KMS-11 (cell line): ENCODE data around the gene STAP1.

Source experiments
- H2AFZ ChIP-seq: fragments of 200-600 bp; sonication (generic); 2 replicates; pipeline ENCODE4 v1.6.1; 2016; ENCODE audit warnings: antibody characterized with exemption, mixed run types, low read depth
- H3K27ac ChIP-seq: fragments of 200-600 bp; sonication (generic); 2 replicates; pipeline ENCODE4 v1.6.1; 2016; ENCODE audit warnings: mild to moderate bottlenecking, mixed run types
- H3K27me3 ChIP-seq: fragments of 200-600 bp; sonication (generic); 2 replicates; pipeline ENCODE4 v1.6.1; 2017; ENCODE audit warnings: mild to moderate bottlenecking, low read depth, mixed run types, moderate library complexity; ENCODE audit not compliant: insufficient read depth
- H3K36me3 ChIP-seq: fragments of 200-600 bp; sonication (generic); 2 replicates; pipeline ENCODE4 v1.6.1; 2017; ENCODE audit warnings: mild to moderate bottlenecking, mixed run types; ENCODE audit not compliant: insufficient read depth
- H3K4me1 ChIP-seq: fragments of 200-600 bp; sonication (generic); 2 replicates; pipeline ENCODE4 v1.6.1; 2016; ENCODE audit warnings: mild to moderate bottlenecking, low read depth, mixed run types; ENCODE audit not compliant: poor library complexity, severe bottlenecking
- H3K4me2 ChIP-seq: fragments of 200-600 bp; sonication (generic); 2 replicates; pipeline ENCODE4 v1.7.0; 2016; ENCODE audit warnings: mild to moderate bottlenecking, mixed run types
- H3K4me3 ChIP-seq: fragments of 200-600 bp; sonication (generic); IDR thresholded peaks from 2 replicates; pipeline ENCODE4 v1.6.1; 2017; ENCODE audit warnings: low read depth, low read length, mixed read lengths; ENCODE audit not compliant: insufficient read depth
- H3K79me2 ChIP-seq: fragments of 200-600 bp; sonication (generic); 2 replicates; pipeline ENCODE4 v1.6.1; 2016; ENCODE audit warnings: low read depth, mixed run types; ENCODE audit not compliant: insufficient read depth
- H3K9ac ChIP-seq: fragments of 200-600 bp; sonication (generic); 2 replicates; pipeline ENCODE4 v1.6.1; 2016; ENCODE audit warnings: mild to moderate bottlenecking, mixed run types
- H4K20me1 ChIP-seq: fragments of 200-600 bp; sonication (generic); 2 replicates; pipeline ENCODE4 v1.6.1; 2016; ENCODE audit warnings: mild to moderate bottlenecking, mixed run types; ENCODE audit not compliant: insufficient read depth
- CTCF ChIP-seq: fragments of 200-600 bp; sonication (generic); conservative IDR thresholded peaks from 2 replicates; pipeline ENCODE4 v1.6.1; 2017; ENCODE audit warnings: low read depth, mild to moderate bottlenecking, antibody characterized with exemption, low read length, moderate library complexity, mixed read lengths

Gene STAP1

GRCh38 chr4:67533112-67533511, 25.4 kb upstream of the STAP1 start:
- Histone ChIP-seq H3K4me1 (no peaks in the 10 kb centered on the region), H3K36me3 (no peaks in the 10 kb centered on the region; the same call in 1 of the 2 replicates), H3K4me2 (no peak overlapping the region), H3K27me3 (no peaks in the 10 kb centered on the region), H3K27ac (no peak overlapping the region), H2AFZ (no peak overlapping the region), H4K20me1 (no peaks in the 10 kb centered on the region), H3K79me2 (peaks cover 7% of the 10 kb centered on the region; the same call in 1 of the 2 replicates), H3K9ac (no peak overlapping the region), H3K4me3 (no peak overlapping the region)
- no peak for TF ChIP-seq CTCF

- Histone ChIP-seq H3K4me1 (no peaks in the 10 kb centered on the region), H3K9ac (no peak overlapping the region), H2AFZ (no peak overlapping the region), H3K36me3 (no peaks in the 10 kb centered on the region; the same call in 1 of the 2 replicates), H3K27me3 (no peaks in the 10 kb centered on the region), H3K79me2 (no peaks in the 10 kb centered on the region), H3K4me3 (no peak overlapping the region), H4K20me1 (no peaks in the 10 kb centered on the region), H3K4me2 (no peak overlapping the region), H3K27ac (no peak overlapping the region)
- no peak for TF ChIP-seq CTCF
Observed at GRCh38 chr4:67535280-67535840, 23.2 kb upstream of the STAP1 start.

GRCh38 chr4:67539830-67540229, 18.7 kb upstream of the STAP1 start:
- no peaks in the 10 kb centered on the region for H3K27me3 ChIP-seq
- no peaks in the 10 kb centered on the region; the same call in 1 of the 2 replicates for H3K36me3 ChIP-seq
- no peak overlapping the region for H2AFZ ChIP-seq
- TF ChIP-seq CTCF: no peak
- no peak overlapping the region for H3K4me2 ChIP-seq
- no peak overlapping the region for H3K27ac ChIP-seq
- no peak overlapping the region for H3K4me3 ChIP-seq
- peaks cover 14% of the 10 kb centered on the region for H3K4me1 ChIP-seq
- H3K9ac ChIP-seq: no peak overlapping the region
- H4K20me1 ChIP-seq: no peaks in the 10 kb centered on the region
- peaks cover 24% of the 10 kb centered on the region for H3K79me2 ChIP-seq

GRCh38 chr4:67542076-67542475, 16.5 kb upstream of the STAP1 start:
- H3K4me3 ChIP-seq: no peak overlapping the region
- peaks cover 24% of the 10 kb centered on the region for H3K4me1 ChIP-seq
- H2AFZ ChIP-seq: no peak overlapping the region
- no peaks in the 10 kb centered on the region for H4K20me1 ChIP-seq
- no peak overlapping the region for H3K4me2 ChIP-seq
- H3K9ac ChIP-seq: no peak overlapping the region
- no peaks in the 10 kb centered on the region; the same call in 1 of the 2 replicates for H3K36me3 ChIP-seq
- TF ChIP-seq CTCF: no peak
- H3K27ac ChIP-seq: no peak overlapping the region
- no peaks in the 10 kb centered on the region for H3K27me3 ChIP-seq
- H3K79me2 ChIP-seq: peaks cover 28% of the 10 kb centered on the region
